NB4 (cell line): ENCODE data around the gene DNMT1.

Source experiments
- DNase-seq: peaks from one replicate; pipeline ENCODE4 v3.0.0; 2010; ENCODE audit warnings: low read depth
- H3K4me3 ChIP-seq: one replicate; pipeline ENCODE4 v1.5.1; 2011; ENCODE audit warnings: mild to moderate bottlenecking, low read depth, low read length, moderate library complexity
- CTCF ChIP-seq: IDR thresholded peaks from one replicate; pipeline ENCODE4 v1.5.1; 2012; ENCODE audit warnings: low read depth, low read length
- MAX ChIP-seq: IDR thresholded peaks from 2 replicates; pipeline ENCODE4 v1.6.1; 2011; ENCODE audit warnings: low read depth, low read length
- MYC ChIP-seq: IDR thresholded peaks from 2 replicates; pipeline ENCODE4 v1.6.1; 2011; ENCODE audit warnings: low read depth, low read length
- POLR2A ChIP-seq: IDR thresholded peaks from 2 replicates; pipeline ENCODE4 v1.6.1; 2011; ENCODE audit warnings: mild to moderate bottlenecking; ENCODE audit not compliant: insufficient read length; ENCODE audit errors: extremely low read depth

The DNMT1 gene

GRCh38 chr19:10192922-10193321 is 1.8 kb downstream of the DNMT1 start:
- peak overlapping the region; percentile 88 for H3K4me3 ChIP-seq
- TF ChIP-seq CTCF (no peak), POLR2A (no peak)
- no peak for DNase-seq

GRCh38 chr19:10191347-10191746 is 3.4 kb downstream of the DNMT1 start:
- H3K4me3 ChIP-seq = peak overlapping the region; percentile 33
- DNase-seq = peak; percentile 41
- TF ChIP-seq MAX (no peak), CTCF (no peak), POLR2A (no peak), MYC (no peak)

GRCh38 chr19:10190026-10190425 is 4.7 kb downstream of the DNMT1 start:
- H3K4me3 ChIP-seq = peak overlapping the region; percentile 0
- DNase-seq = peak; percentile 68
- TF ChIP-seq CTCF (no peak), MYC (no peak), POLR2A (no peak), MAX (no peak)

GRCh38 chr19:10189616-10190015 is 5.1 kb downstream of the DNMT1 start:
- TF ChIP-seq MYC (no peak), POLR2A (no peak), CTCF (no peak), MAX (no peak)
- H3K4me3 ChIP-seq = no peak overlapping the region
- peak; percentile 46 for DNase-seq

- DNase-seq = no peak
- no peak overlapping the region for H3K4me3 ChIP-seq
- TF ChIP-seq MYC (no peak), POLR2A (no peak), CTCF (no peak), MAX (no peak)
These were observed 7.4 kb downstream of the DNMT1 start for GRCh38 chr19:10187315-10187714.

- TF ChIP-seq MAX (no peak), CTCF (no peak), POLR2A (no peak), MYC (no peak)
- no peak overlapping the region for H3K4me3 ChIP-seq
- DNase-seq = no peak
These were observed 10.1 kb downstream of the DNMT1 start for GRCh38 chr19:10184636-10185035.
